DOHH2 (cell line): ENCODE measurements around the gene NCKAP5.

Experiments
- H3F3A ChIP-seq: fragments of 200-600 bp; sonication (generic), shearing (Covaris generic); 2 replicates; pipeline ENCODE4 v1.6.0; 2016; ENCODE audit warnings: antibody characterized with exemption, mild to moderate bottlenecking; ENCODE audit not compliant: control insufficient read depth, insufficient read depth
- H3K27ac ChIP-seq: fragments of 200-600 bp; sonication (generic); 2 replicates; pipeline ENCODE4 v1.5.1; 2014; ENCODE audit warnings: low read depth, mild to moderate bottlenecking, low read length, moderate library complexity
- H3K27me3 ChIP-seq: fragments of 200-600 bp; sonication (generic); 2 replicates; pipeline ENCODE4 v1.6.1; 2014; ENCODE audit warnings: mild to moderate bottlenecking, low read length, mixed read lengths; ENCODE audit not compliant: control insufficient read depth
- H3K36me3 ChIP-seq: fragments of 200-600 bp; sonication (generic); 2 replicates; pipeline ENCODE4 v1.6.1; 2014; ENCODE audit warnings: mild to moderate bottlenecking, low read length, moderate library complexity, mixed read lengths; ENCODE audit not compliant: control insufficient read depth
- H3K4me1 ChIP-seq: fragments of 200-600 bp; sonication (generic); 2 replicates; pipeline ENCODE4 v1.6.1; 2014; ENCODE audit warnings: mild to moderate bottlenecking, low read length, mixed read lengths; ENCODE audit not compliant: control insufficient read depth
- H3K4me2 ChIP-seq: fragments of 200-600 bp; sonication (generic); 2 replicates; pipeline ENCODE4 v1.6.0; 2014; ENCODE audit warnings: mild to moderate bottlenecking, low read length, moderate library complexity
- H3K4me3 ChIP-seq: fragments of 200-600 bp; sonication (generic); 2 replicates; pipeline ENCODE4 v1.5.1; 2014; ENCODE audit warnings: mild to moderate bottlenecking, low read length, mixed read lengths
- H3K79me2 ChIP-seq: fragments of 200-600 bp; sonication (generic); 2 replicates; pipeline ENCODE4 v1.6.1; 2014; ENCODE audit warnings: mild to moderate bottlenecking, low read length, mixed read lengths; ENCODE audit not compliant: control insufficient read depth
- H3K9me2 ChIP-seq: fragments of 200-600 bp; sonication (generic); replicated peaks from 2 replicates; pipeline ENCODE4 v1.6.1; 2014; ENCODE audit warnings: mild to moderate bottlenecking, low read length, mixed read lengths; ENCODE audit not compliant: control insufficient read depth
- H3K9me3 ChIP-seq: fragments of 200-600 bp; sonication (generic); 2 replicates; pipeline ENCODE4 v1.6.1; 2014; ENCODE audit warnings: antibody characterized with exemption, low read length, mixed read lengths; ENCODE audit not compliant: control insufficient read depth, insufficient read depth
- H4K20me1 ChIP-seq: fragments of 200-600 bp; sonication (generic); 2 replicates; pipeline ENCODE4 v1.6.0; 2014; ENCODE audit warnings: low read depth, mild to moderate bottlenecking, antibody characterized with exemption, low read length, moderate library complexity; ENCODE audit not compliant: control insufficient read depth, insufficient read depth
- EZH2phosphoT487 ChIP-seq: fragments of 200-600 bp; sonication (generic); IDR thresholded peaks from 2 replicates; pipeline ENCODE4 v1.6.1; 2017; ENCODE audit warnings: borderline replicate concordance, mild to moderate bottlenecking, antibody characterized with exemption, low read length, moderate library complexity, mixed read lengths
- TF ChIP-seq, protein P1 (sequence below): fragments of 200-600 bp; sonication (generic); IDR thresholded peaks from one replicate; pipeline ENCODE4 v1.5.1; 2014; ENCODE audit warnings: antibody characterized with exemption, mild to moderate bottlenecking, low read depth, low read length; ENCODE audit not compliant: poor library complexity, severe bottlenecking

The NCKAP5 gene

DNA sequence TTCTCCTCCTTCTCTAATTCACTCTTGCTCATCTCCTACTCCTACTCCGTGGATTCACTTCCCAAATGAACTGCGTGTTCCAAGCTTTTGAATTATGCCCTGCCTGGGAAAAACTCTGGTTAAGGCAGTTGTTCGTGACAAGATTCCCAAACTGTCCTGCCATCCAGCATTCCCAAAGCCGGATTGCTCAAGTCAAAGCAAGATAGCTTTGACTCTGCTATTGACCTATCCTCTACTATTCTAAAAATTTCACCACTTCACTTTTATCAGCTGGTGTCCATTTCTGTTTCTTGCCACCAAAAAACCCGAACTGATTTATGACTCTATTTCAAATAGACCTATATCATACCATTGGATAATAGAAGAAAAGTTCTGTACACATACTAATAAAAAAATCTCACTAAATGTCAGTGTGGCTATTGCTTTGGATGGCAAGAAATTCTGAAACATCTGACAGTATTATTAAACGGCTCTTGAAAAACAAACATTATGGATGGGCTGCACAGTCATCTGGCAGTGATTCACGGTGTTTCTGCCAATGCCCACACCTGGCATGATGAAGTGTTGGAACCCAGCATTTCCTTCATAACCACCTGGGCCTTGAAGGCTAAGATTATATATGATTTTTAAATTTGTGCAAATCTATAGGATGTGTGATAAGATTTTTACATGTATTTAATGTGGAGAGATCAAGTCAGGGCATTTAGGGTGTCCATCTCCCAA lies 87.4 kb downstream of the NCKAP5 start:
- TF ChIP-seq EZH2phosphoT487 = no peak
- TF ChIP-seq, protein P1, sequence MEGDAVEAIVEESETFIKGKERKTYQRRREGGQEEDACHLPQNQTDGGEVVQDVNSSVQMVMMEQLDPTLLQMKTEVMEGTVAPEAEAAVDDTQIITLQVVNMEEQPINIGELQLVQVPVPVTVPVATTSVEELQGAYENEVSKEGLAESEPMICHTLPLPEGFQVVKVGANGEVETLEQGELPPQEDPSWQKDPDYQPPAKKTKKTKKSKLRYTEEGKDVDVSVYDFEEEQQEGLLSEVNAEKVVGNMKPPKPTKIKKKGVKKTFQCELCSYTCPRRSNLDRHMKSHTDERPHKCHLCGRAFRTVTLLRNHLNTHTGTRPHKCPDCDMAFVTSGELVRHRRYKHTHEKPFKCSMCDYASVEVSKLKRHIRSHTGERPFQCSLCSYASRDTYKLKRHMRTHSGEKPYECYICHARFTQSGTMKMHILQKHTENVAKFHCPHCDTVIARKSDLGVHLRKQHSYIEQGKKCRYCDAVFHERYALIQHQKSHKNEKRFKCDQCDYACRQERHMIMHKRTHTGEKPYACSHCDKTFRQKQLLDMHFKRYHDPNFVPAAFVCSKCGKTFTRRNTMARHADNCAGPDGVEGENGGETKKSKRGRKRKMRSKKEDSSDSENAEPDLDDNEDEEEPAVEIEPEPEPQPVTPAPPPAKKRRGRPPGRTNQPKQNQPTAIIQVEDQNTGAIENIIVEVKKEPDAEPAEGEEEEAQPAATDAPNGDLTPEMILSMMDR = no peak
- Histone ChIP-seq H3K4me2 (no peak overlapping the region), H3K36me3 (no peaks in the 10 kb centered on the region), H3K79me2 (no peaks in the 10 kb centered on the region), H3K9me2 (no peaks in the 10 kb centered on the region), H3K4me1 (no peaks in the 10 kb centered on the region), H4K20me1 (no peaks in the 10 kb centered on the region), H3K4me3 (no peak overlapping the region), H3K9me3 (no peaks in the 10 kb centered on the region), H3F3A (no peaks in the 10 kb centered on the region), H3K27me3 (no peaks in the 10 kb centered on the region), H3K27ac (no peak overlapping the region)

DNA sequence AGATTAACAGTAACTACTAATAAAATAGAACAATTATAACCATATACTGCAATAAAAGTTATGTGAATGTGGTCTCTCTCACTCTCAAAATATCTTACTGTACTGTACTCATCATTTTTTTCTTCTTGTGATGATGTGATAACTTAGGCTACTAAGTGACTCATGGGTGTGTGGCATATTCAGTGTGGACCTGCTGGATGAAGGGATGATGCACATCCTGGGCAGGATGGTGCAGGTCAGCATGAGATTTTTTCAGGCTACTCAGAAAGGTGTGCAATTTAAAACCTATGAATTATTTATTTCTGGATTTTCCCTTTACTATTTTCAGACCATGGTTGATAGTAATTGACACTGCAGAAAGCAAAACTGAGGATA lies 90.7 kb downstream of the NCKAP5 start:
- Histone ChIP-seq H3K36me3 (no peaks in the 10 kb centered on the region), H3K9me3 (no peaks in the 10 kb centered on the region), H3F3A (no peaks in the 10 kb centered on the region), H3K27ac (no peak overlapping the region), H3K4me2 (no peak overlapping the region), H3K9me2 (no peaks in the 10 kb centered on the region), H3K4me3 (no peak overlapping the region), H3K4me1 (no peaks in the 10 kb centered on the region), H4K20me1 (no peaks in the 10 kb centered on the region), H3K79me2 (no peaks in the 10 kb centered on the region), H3K27me3 (no peaks in the 10 kb centered on the region)
- TF ChIP-seq EZH2phosphoT487 = no peak
- TF ChIP-seq, protein P1 = no peak

DNA sequence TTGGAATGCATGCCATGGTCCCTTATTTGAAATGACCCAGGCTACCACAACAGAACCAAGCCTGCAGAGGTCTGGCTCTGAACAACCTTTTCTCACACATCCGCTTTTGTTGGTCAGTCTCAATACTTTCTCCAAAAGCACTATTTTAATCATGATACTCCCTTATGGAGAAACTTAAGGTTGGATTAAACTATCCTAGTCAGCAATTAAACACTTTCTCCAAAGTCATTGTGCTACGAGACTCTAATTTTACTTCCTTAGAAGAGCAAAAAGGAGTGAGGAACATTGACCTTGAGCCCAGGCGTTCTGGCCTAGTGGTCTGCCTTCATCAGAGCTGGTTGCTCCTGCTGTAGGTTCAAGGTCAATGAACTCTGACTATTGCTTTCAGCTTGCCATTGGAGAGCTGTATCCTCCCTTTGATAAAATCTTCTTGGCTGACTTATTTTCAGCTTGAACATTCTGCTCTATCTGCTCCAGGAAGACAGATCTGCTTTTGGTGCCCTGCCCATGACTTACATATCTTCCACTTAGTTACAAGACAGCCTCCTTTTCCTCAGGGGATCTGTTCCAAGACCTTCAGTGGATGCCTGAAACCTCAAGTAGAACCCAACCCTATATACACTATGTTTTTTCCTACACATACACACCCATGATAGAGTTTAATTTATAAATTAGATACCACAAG lies 91.2 kb downstream of the NCKAP5 start:
- Histone ChIP-seq H3K9me2 (no peaks in the 10 kb centered on the region), H3K9me3 (no peaks in the 10 kb centered on the region), H3K4me3 (no peak overlapping the region), H3K27ac (no peak overlapping the region), H4K20me1 (no peaks in the 10 kb centered on the region), H3K36me3 (no peaks in the 10 kb centered on the region), H3K27me3 (no peaks in the 10 kb centered on the region), H3F3A (no peaks in the 10 kb centered on the region), H3K4me1 (no peaks in the 10 kb centered on the region), H3K4me2 (no peak overlapping the region), H3K79me2 (no peaks in the 10 kb centered on the region)
- TF ChIP-seq, protein P1 = no peak
- no peak for TF ChIP-seq EZH2phosphoT487
